Gastroesophageal sphincter (tissue), 4 donors: ENCODE measurements around the gene RAMACL. TPM values are rescaled to one million over a fixed set of nuclear protein-coding genes. Genes with fewer than 3 reads are reported as not detected.
A peak's percentile ranks its signal among the peaks of the same experiment; 100 is the strongest.
"Not testable (repeated sequence)": the region's sequence is repeated elsewhere in the genome, so short reads cannot be mapped to it uniquely, and the experiment has no call there.

Experiments
- ATAC-seq: fragments of 150-250 bp; one replicate; pipeline ENCODE4 v1.9.1; 2016; ENCODE audit warnings: mild to moderate bottlenecking, moderate library complexity
- H3K27ac ChIP-seq, 4 donors: fragments of 200-600 bp; sonication (generic) in 3 of 4; 1 replicate in 3 of 4; 2 replicates in 1 of 4; pipeline ENCODE4 v1.5.1; 2016 to 2019
- H3K27me3 ChIP-seq: fragments of 200-600 bp; sonication (generic); one replicate; pipeline ENCODE4 v1.5.1; 2019
- H3K36me3 ChIP-seq, 2 donors: fragments of 200-600 bp; sonication (generic); one replicate each; pipeline ENCODE4 v1.5.1; 2019; ENCODE audit warnings: control low read depth in 1 of 2
- H3K4me1 ChIP-seq, 3 donors: fragments of 200-600 bp; sonication (generic); 1 replicate in 2 of 3; 2 replicates in 1 of 3; pipeline ENCODE4 v1.5.1; 2016 to 2019; ENCODE audit warnings: control low read depth in 2 of 3
- H3K4me3 ChIP-seq, 2 donors: fragments of 200-600 bp; sonication (generic); one replicate each; pipeline ENCODE4 v1.5.1; 2019; ENCODE audit warnings: mild to moderate bottlenecking in 1 of 2, moderate library complexity in 1 of 2
- H3K9me3 ChIP-seq, 3 donors: fragments of 200-600 bp; sonication (generic); one replicate each; pipeline ENCODE4 v1.5.1; 2017 to 2019; ENCODE audit warnings: control low read depth in 2 of 3
- CTCF ChIP-seq, 4 experiments: fragments of 200-600 bp in 2 of 4; fragments of 450-650 bp in 2 of 4; sonication (generic) in 1 of 4; IDR thresholded peaks; one replicate each; pipeline ENCODE4 v1.5.1; 2017 to 2019; ENCODE audit warnings: antibody characterized with exemption in 4 of 4, mild to moderate bottlenecking in 2 of 4, moderate library complexity in 2 of 4
- EP300 ChIP-seq: sonication (generic); formaldehyde crosslinking; IDR thresholded peaks from one replicate; pipeline ENCODE4 v1.6.1; 2017; ENCODE audit warnings: antibody characterized with exemption, mild to moderate bottlenecking
- POLR2A ChIP-seq, 2 donors: fragments of 450-650 bp; IDR thresholded peaks; one replicate each; pipeline ENCODE4 v1.6.1; 2017; ENCODE audit warnings: antibody characterized with exemption in 2 of 2, mild to moderate bottlenecking in 2 of 2, moderate library complexity in 1 of 2
- POLR2AphosphoS5 ChIP-seq: sonication (generic); formaldehyde crosslinking; IDR thresholded peaks from one replicate; pipeline ENCODE4 v1.6.1; 2017; ENCODE audit warnings: antibody characterized with exemption
- WGBS, 2 donors: methylation state at CpG; one replicate each; pipeline ENCODE4 v1.1.5; 2018; ENCODE audit warnings: low coverage in 1 of 2; 5-methylcytosine and 5-hydroxymethylcytosine counted together
- total RNA-seq, 4 donors: library from RNA; depleted of rRNA; stranded (reverse); fragments of >200 nt; gene quantifications; one replicate each; pipeline ENCODE4 v1.1.0, GENCODE V29; 2016

RAMACL gene
- total RNA-seq, result 1 to 10 TPM in 3 of 4 donors, under 1 TPM in 1; 0.27 to 2.5 (median 1.7) TPM

- H3K4me1 ChIP-seq, result peaks cover 0 to 34% (median 8%) of the 10 kb centered on the region in 3 donors
- WGBS, 2 donors, result 95 to 97% methylated on average over 6 to 7 of the region's 9 CpGs
- H3K9me3 ChIP-seq, result no peaks in the 10 kb centered on the region
- no peaks in the 10 kb centered on the region for H3K27me3 ChIP-seq
- TF ChIP-seq POLR2AphosphoS5 (no peak), EP300 (no peak), CTCF (IDR thresholded peaks at IDR 0.05) (no peak), POLR2A (IDR thresholded peaks at IDR 0.05) (no peak)
- H3K4me3 ChIP-seq, result no peak within 1 kb of the TSS
- H3K36me3 ChIP-seq, result no peaks in the 10 kb centered on the region
- no peak within 1 kb of the TSS for H3K27ac ChIP-seq
- ATAC-seq, result no peak
Measured at GRCh38 chr6:166586424-166587156, at the start of gene RAMACL. Gene RAMACL (minus strand): TSS chr6:166586678. CDS start chr6:166586477, 201 bp downstream.

GRCh38 chr6:166635013-166635970, 48.8 kb upstream of the RAMACL start:
- Histone ChIP-seq H3K36me3 (no peaks in the 10 kb centered on the region), H3K9me3 (no peaks in the 10 kb centered on the region), H3K27me3 (peaks cover 4% of the 10 kb centered on the region), H3K27ac (no peak overlapping the region), H3K4me3 (no peak overlapping the region), H3K4me1 (peaks cover 0 to 27% (median 6%) of the 10 kb centered on the region in 3 donors)
- no peak for ATAC-seq
- TF ChIP-seq POLR2A (IDR thresholded peaks at IDR 0.05), result no peak
- TF ChIP-seq CTCF (IDR thresholded peaks at IDR 0.05), result no peak
- no peak for TF ChIP-seq EP300
- TF ChIP-seq POLR2AphosphoS5, result no peak
- 83 to 87% methylated on average over 9 to 12 of the region's 20 CpGs for WGBS, 2 donors

GRCh38 chr6:166634581-166634980, 48.1 kb upstream of the RAMACL start:
- peak overlapping the region in 1 of 4 donors; percentile 37 for H3K27ac ChIP-seq

GRCh38 chr6:166633732-166634535, 47.5 kb upstream of the RAMACL start:
- peak; percentile 60 for TF ChIP-seq POLR2AphosphoS5
- no peak for TF ChIP-seq EP300
- H3K27ac ChIP-seq, result peak overlapping the region in 1 of 4 donors; percentile 37
- no peaks in the 10 kb centered on the region for H3K9me3 ChIP-seq
- ATAC-seq, result peak; percentile 54
- no peaks in the 10 kb centered on the region for H3K36me3 ChIP-seq
- no peak overlapping the region for H3K4me3 ChIP-seq
- peaks cover 4% of the 10 kb centered on the region for H3K27me3 ChIP-seq
- peaks cover 0 to 21% (median 6%) of the 10 kb centered on the region in 3 donors for H3K4me1 ChIP-seq
- WGBS, 2 donors, result 63 to 71% methylated on average over 13 to 18 of the region's 26 CpGs

More at GRCh38 chr6:166634581-166634980, 48.1 kb upstream of the RAMACL start:
- not testable (repeated sequence) for ATAC-seq, H3K27me3 ChIP-seq, H3K9me3 ChIP-seq, H3K36me3 ChIP-seq, H3K4me3 ChIP-seq
- WGBS, 2 donors, result 97% methylated on average over 4 of the region's 4 CpGs; no CpG with 5 or more reads in 1 of the 2 donors
- H3K4me1 ChIP-seq, result peaks cover 0 to 20% (median 6%) of the 10 kb centered on the region in 3 donors

- TF ChIP-seq EP300 (no peak), CTCF (IDR thresholded peaks at IDR 0.05) (no peak)
- H3K27ac ChIP-seq, result no peak overlapping the region
- H3K36me3 ChIP-seq, result no peaks in the 10 kb centered on the region
- no peaks in the 10 kb centered on the region for H3K9me3 ChIP-seq
- no peak for ATAC-seq
- 93 to 95% methylated on average over 4 to 11 of the region's 11 CpGs for WGBS, 2 donors
- H3K4me1 ChIP-seq, result peaks cover 0 to 30% (median 13%) of the 10 kb centered on the region in 3 donors
- peaks cover under 1% of the 10 kb centered on the region for H3K27me3 ChIP-seq
- no peak overlapping the region for H3K4me3 ChIP-seq
Measured at GRCh38 chr6:166632731-166633130, 46.3 kb upstream of the RAMACL start.
